GM12865 (cell line): ENCODE measurements around the gene KRT2.

Experiments used
- DNase-seq: peaks from one replicate; pipeline ENCODE4 v3.0.0; 2010; ENCODE audit warnings: low read depth
- H3K4me3 ChIP-seq: 2 replicates; pipeline ENCODE4 v1.5.1; 2011; ENCODE audit warnings: mild to moderate bottlenecking, low read depth, low read length, control low read depth
- TF ChIP-seq, protein P1 (sequence below): IDR thresholded peaks from 2 replicates; pipeline ENCODE4 v1.5.1; 2011; ENCODE audit warnings: low read length, control low read depth, low read depth, inconsistent platforms; ENCODE audit not compliant: insufficient read depth; ENCODE audit errors: missing control alignments

The KRT2 gene

DNA sequence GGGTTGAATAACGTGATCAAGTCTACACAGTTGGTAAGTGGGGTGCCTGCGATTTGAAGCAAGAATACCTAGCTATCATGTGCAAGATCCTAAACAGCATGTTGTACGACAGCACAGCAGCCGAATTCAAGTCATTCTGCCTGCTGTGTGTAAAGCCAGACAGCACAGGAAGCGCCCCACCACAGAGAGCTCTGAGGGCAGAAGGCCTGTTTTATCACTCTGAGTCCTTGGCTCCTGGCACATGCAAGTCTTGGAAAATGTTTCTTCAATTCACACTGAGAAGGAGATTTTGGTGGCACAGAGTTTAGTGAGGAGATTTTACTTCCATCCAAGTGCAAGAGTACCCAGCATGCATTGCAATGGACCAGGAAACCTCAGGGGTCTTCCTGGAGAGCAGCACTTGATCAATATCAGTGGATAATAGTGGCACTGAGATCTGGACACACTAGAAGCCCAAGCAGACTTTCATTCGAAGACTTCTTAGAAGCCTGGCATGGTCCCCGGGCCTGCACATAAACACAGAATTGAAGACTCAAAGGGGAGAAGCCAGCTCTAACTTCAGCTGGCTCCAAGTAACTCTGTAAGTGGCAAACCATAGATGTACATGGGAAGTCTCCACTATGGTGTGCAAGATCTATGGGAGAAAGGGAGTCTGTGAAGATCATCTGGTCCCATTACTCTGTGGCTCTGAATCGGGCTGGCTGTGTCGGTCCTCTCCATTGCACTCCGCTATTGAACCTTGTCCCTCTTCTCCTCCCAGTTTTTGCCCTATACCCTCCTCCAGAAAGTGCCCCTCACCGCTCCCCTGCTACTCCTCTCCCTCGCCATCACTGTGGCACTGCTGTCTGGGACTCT is 29.7 kb upstream of the KRT2 start:
- H3K4me3 ChIP-seq, result no peak overlapping the region
- no peak for DNase-seq
- TF ChIP-seq, protein P1, sequence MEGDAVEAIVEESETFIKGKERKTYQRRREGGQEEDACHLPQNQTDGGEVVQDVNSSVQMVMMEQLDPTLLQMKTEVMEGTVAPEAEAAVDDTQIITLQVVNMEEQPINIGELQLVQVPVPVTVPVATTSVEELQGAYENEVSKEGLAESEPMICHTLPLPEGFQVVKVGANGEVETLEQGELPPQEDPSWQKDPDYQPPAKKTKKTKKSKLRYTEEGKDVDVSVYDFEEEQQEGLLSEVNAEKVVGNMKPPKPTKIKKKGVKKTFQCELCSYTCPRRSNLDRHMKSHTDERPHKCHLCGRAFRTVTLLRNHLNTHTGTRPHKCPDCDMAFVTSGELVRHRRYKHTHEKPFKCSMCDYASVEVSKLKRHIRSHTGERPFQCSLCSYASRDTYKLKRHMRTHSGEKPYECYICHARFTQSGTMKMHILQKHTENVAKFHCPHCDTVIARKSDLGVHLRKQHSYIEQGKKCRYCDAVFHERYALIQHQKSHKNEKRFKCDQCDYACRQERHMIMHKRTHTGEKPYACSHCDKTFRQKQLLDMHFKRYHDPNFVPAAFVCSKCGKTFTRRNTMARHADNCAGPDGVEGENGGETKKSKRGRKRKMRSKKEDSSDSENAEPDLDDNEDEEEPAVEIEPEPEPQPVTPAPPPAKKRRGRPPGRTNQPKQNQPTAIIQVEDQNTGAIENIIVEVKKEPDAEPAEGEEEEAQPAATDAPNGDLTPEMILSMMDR, result no peak

DNA sequence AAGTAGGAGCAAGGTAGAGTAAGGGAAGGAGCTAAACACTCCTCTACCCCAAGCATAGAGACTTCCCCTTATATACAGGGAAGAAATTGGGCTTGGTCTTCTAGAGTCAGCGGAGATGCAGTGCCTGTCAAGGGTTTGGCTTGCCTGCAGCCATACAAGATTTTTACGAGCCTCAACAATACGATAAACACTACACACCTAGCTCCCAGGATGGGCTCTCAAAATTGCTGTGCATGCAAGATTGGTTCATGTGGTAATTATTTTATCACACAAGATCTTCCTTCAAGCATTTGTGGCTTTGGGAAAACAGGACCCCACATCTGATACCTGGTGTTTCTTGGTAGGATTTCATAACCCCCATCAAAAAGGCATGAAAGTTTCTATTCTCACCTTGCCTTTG is 28.4 kb upstream of the KRT2 start, which contains the start of gene KRT1:
Gene KRT1, minus strand, starts transcription at position 45 of the 400 bp plus-strand sequence. CDS start 59 bp downstream, outside the sequence.
- no peak for DNase-seq
- H3K4me3 ChIP-seq, result no peak within 1 kb of the TSS
- TF ChIP-seq, protein P1, result no peak

DNA sequence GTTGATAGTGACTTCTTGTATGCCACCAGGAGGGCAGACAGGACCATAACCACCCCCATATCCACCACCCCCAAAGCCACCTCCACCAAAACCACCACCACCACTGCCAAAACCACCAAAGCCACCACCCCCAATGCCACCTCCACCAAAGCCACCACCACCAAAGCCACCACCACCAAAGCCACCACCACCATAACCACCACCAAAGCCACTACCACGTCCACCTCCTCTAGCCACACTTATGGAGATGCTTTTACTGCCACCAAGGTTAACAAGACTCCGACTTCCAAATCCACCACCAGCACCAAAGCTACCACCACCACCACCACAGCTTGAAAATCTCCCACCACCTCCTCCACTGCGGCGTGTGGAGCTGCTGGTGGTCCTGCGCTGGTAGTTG is 27.9 kb upstream of the KRT2 start:
- TF ChIP-seq, protein P1, result no peak
- DNase-seq, result no peak
- no peak overlapping the region for H3K4me3 ChIP-seq

DNA sequence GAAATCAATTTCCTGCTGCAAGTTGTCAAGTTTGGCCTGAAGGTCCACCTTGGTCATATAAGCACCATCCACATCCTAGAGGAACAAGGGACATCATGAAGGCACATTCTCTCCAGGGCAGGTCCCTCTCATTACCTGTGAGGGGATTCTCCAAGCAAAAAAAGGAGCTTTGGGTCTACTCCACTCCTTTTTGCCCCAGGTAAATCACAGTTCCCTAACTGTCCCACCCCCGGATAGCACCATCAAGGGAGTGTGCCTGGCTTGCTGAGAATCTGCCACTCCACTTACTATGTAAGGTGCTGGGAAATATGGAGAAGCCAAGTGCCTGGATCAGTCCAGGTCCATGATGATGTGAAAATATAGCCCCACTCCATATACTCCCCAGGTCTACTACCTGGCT is 25.7 kb upstream of the KRT2 start:
- DNase-seq, result no peak
- TF ChIP-seq, protein P1, result no peak
- no peak overlapping the region for H3K4me3 ChIP-seq

- TF ChIP-seq, protein P1, result no peak
- no peak overlapping the region for H3K4me3 ChIP-seq
- DNase-seq, result no peak
These were observed 25.1 kb upstream of the KRT2 start for GRCh38 chr12:52677126-52677525.

DNA sequence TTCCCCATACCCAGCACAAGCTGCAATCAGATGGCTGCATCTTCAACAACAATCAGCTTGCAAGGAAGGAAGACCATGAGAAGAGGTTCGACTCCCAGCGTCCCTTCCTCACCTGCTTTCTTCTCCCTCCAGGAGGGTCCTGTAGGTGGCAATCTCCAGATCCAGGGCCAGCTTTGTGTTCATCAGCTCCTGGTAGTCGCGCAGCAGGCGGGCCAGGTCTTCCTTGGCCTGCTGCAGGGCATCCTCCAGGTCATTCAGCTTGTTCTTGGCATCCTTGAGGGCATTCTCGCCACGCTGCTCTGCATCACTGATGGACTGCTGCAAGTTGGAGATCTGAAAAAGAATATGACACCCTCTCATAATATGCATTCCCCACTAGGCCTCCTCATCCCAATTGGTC is 24.2 kb upstream of the KRT2 start:
- DNase-seq, result no peak
- H3K4me3 ChIP-seq, result no peak overlapping the region
- TF ChIP-seq, protein P1, result no peak
